Measurements from ENCODE around the gene SYT11.
"Not testable (repeated sequence)": the region's sequence is repeated elsewhere in the genome, so short reads cannot be mapped to it uniquely, and the experiment has no call there.

The SYT11 gene

GRCh38 chr1:155900161-155900560, 40.8 kb downstream of the SYT11 start:
- DNase-seq = no peak

GRCh38 chr1:155904261-155904660, 44.9 kb downstream of the SYT11 start:
- no peak for DNase-seq

DNA sequence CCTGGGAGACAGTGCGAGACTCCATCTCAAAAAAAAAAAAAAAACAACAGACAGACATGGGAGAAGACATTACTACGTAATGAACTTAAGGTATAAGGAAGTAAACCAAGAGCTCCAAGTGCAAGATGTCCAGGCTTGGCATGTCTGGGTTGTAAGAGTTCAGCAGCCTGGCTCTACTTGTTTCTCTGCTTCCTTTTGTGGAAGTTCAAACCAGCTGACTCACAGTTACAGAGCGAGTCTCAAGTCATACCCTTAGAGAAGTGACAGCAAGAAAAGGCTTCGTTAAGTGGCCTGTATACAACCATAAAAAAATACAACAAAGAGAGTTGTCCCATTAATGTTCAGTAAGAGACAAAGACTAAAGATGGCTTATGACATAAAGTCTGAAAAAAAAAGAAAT, 50.5 kb downstream of the SYT11 start:
- DNase-seq = no peak

GRCh38 chr1:155910621-155911121, 51.3 kb downstream of the SYT11 start:
- no peak for DNase-seq

DNA sequence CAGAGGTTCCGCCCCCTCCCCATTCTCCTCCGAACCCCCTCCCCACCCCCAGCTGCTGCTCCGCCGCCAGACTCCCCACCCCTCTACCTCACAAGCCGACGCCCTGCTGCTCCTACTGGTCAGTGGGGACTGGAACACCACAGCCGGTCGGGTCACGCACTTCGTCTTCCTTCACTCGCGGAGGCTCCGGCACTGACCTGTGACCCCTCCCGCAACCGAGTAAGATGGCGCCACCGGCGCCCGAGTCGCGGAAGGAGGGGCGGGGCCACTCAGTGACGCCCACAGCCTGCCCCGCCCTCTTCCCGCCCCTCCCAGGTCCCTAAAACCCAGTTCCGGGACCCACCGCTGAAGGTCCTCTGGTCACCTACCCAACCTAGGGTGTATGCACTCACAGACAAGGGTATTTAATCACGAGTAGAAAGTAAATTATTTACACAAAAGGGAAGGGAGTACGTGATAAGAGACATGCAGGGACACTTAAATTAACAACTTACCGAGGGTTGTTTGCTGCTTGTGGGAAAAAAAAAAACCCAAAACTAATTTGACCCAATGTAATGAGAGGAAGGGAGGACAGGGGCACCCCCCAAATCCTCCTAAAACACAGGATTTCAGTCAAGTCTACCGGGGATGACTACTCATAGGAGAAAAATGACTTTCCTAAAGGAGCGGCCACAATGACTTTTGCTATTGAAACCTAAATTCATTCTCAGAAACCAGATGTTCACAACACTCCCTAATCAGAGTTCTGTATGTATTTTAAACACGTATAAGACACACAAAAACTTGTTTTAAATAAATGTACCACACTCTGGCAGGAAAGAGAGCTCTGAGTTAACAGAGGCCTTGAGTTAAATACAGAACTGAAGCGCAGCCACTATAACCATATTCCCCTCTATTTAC, 52.0 kb downstream of the SYT11 start, which contains the start of gene RIT1:
Gene RIT1 (minus strand): TSS at position 194 of the 900 bp plus-strand sequence. CDS start 588 bp downstream, outside the sequence.
- DNase-seq = peak; percentile 51

- DNase-seq = no peak
Measured at GRCh38 chr1:155912056-155912536, 52.7 kb downstream of the SYT11 start.

- DNase-seq = no peak
Measured at GRCh38 chr1:155913969-155914757, 54.8 kb downstream of the SYT11 start.

- no peak for DNase-seq
Measured at GRCh38 chr1:155918660-155919059, 59.3 kb downstream of the SYT11 start.

DNA sequence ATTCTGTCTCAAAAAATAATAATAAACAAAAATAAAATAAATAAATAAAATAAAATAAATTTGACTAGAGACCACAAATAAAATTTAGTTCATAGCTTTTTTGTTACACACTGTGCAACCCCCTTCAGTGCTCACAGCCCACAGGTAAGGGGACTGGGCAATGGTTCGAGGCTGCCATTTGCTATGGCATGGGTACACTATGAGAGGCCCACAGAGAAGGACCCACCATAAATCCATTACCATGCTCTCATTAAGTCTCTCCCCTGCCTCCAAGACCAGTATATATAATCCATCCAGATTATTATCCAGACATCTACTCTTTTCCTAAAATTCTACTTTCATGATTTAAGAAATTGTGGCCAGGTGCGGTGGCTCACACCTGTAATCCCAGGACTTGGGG, 60.4 kb downstream of the SYT11 start:
- DNase-seq = no peak

- DNase-seq = no peak
Measured at GRCh38 chr1:155920717-155921116, 61.4 kb downstream of the SYT11 start.

DNA sequence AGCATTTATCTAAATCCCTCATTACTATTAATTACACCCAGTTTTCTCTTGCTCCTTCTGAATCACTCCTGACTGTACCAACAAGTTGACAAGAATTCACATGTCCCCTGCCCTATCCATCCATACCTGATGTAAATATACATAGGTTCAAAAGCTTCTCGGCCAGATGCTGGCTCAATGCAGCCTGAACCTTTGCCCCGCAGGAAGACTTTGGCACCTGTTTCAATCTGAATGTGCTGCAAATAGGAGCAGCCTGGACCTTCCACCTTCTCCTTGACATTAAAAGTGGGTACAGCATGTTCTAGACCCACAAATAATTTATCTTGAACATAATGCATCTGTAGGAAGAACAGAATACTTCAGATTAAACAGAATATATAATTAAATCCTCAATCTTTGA, 66.1 kb downstream of the SYT11 start:
- no peak for DNase-seq

- DNase-seq = no peak
Measured at GRCh38 chr1:155929057-155929456, 69.7 kb downstream of the SYT11 start.

- not testable (repeated sequence) for DNase-seq
Measured at GRCh38 chr1:155930725-155931124, 71.4 kb downstream of the SYT11 start.

GRCh38 chr1:155931332-155932038, 72.1 kb downstream of the SYT11 start:
- DNase-seq = no peak

GRCh38 chr1:155932081-155932480, 72.7 kb downstream of the SYT11 start:
- DNase-seq = no peak

- no peak for DNase-seq
Measured at GRCh38 chr1:155932487-155932886, 73.1 kb downstream of the SYT11 start.

DNA sequence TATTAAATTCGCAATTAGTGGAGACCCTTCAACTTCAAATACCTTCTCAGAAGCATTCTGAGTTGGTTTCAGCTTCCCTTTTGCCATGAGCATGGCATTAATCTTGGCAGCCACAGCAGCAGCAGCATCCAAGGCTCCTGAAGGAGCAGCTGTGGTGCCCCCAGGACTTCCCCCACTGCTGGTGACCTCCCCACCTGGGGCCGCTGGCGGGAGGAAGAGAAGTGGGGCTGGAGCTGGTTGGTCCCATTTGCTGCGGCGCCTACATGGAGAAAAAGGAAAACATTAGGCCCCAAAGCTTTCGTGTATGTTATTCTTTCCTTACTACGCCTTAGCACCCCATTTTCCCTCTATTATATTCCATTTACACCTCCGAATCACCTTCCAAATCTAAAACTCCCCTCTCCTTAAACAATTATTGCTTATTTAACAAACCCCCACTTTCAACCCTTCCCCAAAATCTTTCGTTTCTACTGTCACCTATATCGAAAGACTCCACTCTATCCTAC, 74.3 kb downstream of the SYT11 start:
- DNase-seq = no peak

GRCh38 chr1:155934097-155934935, 74.9 kb downstream of the SYT11 start, which contains the start of gene KHDC4:
TSS of gene KHDC4 (minus strand) at chr1:155934413. CDS start at chr1:155934373, 40 bp downstream.
- peak; percentile 89 for DNase-seq

All from T1000 (cell line).